A673 (cell line): ENCODE measurements around the gene MDFIC. TPM values are rescaled to one million over a fixed set of nuclear protein-coding genes. Genes with fewer than 3 reads are reported as not detected.
A peak's percentile ranks its signal among the peaks of the same experiment; 100 is the strongest.

Source experiments
- BruUV-seq: library from RNA; stranded (reverse); fragments of 400-500 nt; replicated peaks from 2 replicates; lab custom pipeline; 2021; lab: Mats Ljungman, UMichigan
- CTCF ChIA-PET: fragments of 300-600 bp; sonication (Branson Sonifier 250); formaldehyde crosslinking; loops from one replicate; lab custom pipeline; 2022; ENCODE audit warnings: antibody characterized with exemption; lab: Charles Lee
- POLR2A ChIA-PET: fragments of 300-600 bp; sonication (Branson Sonifier 250); formaldehyde crosslinking; loops from one replicate; lab custom pipeline; 2022; ENCODE audit warnings: antibody characterized with exemption; ENCODE audit not compliant: low non-redundant PET; lab: Charles Lee
- DNase-seq: peaks from one replicate; pipeline ENCODE4 v3.0.0-alpha.2; 2015; ENCODE audit warnings: low spot score
- H3K27ac ChIP-seq: fragments of 200-600 bp; sonication (generic); 2 replicates; pipeline ENCODE4 v1.5.1; 2016; ENCODE audit warnings: mixed run types, low read depth, mild to moderate bottlenecking, mixed read lengths, antibody characterized with exemption, low read length; ENCODE audit not compliant: poor library complexity, severe bottlenecking
- H3K27me3 ChIP-seq: fragments of 200-600 bp; sonication (generic); replicated peaks from 2 replicates; pipeline ENCODE4 v1.6.1; 2017; ENCODE audit warnings: mixed run types, low read depth, mild to moderate bottlenecking, mixed read lengths, antibody characterized with exemption, low read length; ENCODE audit not compliant: insufficient read depth, poor library complexity
- H3K36me3 ChIP-seq: fragments of 200-600 bp; sonication (generic); 2 replicates; pipeline ENCODE4 v1.6.1; 2016; ENCODE audit warnings: mixed run types, mild to moderate bottlenecking, mixed read lengths, antibody characterized with exemption, low read length; ENCODE audit not compliant: insufficient read depth, poor library complexity, severe bottlenecking
- H3K4me1 ChIP-seq: fragments of 200-600 bp; sonication (generic); 2 replicates; pipeline ENCODE4 v1.6.1; 2017; ENCODE audit warnings: mixed run types, mild to moderate bottlenecking, mixed read lengths, antibody characterized with exemption, low read length; ENCODE audit not compliant: insufficient read depth, poor library complexity, severe bottlenecking
- H3K4me3 ChIP-seq: fragments of 200-600 bp; sonication (generic); 2 replicates; pipeline ENCODE4 v1.5.1; 2016; ENCODE audit warnings: low read depth, mixed run types, mild to moderate bottlenecking, mixed read lengths, low read length; ENCODE audit not compliant: poor library complexity, severe bottlenecking
- H3K9me3 ChIP-seq: fragments of 200-600 bp; sonication (generic); 2 replicates; pipeline ENCODE4 v1.6.1; 2016; ENCODE audit warnings: mixed run types, low read depth, mild to moderate bottlenecking, mixed read lengths, antibody characterized with exemption, low read length; ENCODE audit not compliant: poor library complexity, severe bottlenecking
- CTCF ChIP-seq: fragments of 300-800, 200-600 bp; sonication (generic); conservative IDR thresholded peaks from 2 replicates; pipeline ENCODE4 v1.5.1; 2017; ENCODE audit warnings: low read depth, mild to moderate bottlenecking, antibody characterized with exemption, low read length, moderate library complexity, mixed read lengths
- EZH2 ChIP-seq: fragments of 200-600 bp; sonication (generic); IDR thresholded peaks from 2 replicates; pipeline ENCODE4 v1.6.1; 2017; ENCODE audit warnings: borderline replicate concordance, low read depth, mild to moderate bottlenecking, mixed read lengths, antibody characterized with exemption, low read length; ENCODE audit not compliant: poor library complexity, severe bottlenecking
- intact Hi-C: fragments of 100-400 bp; cut with micrococcal nuclease; formaldehyde crosslinking; loops from one replicate; pipeline ENCODE4 v1.10.0; 2022; ENCODE audit not compliant: unreplicated experiment
- total RNA-seq: library from RNA; stranded (reverse); gene quantifications from 2 replicates; pipeline ENCODE4 v1.2.3, GENCODE V29; 2021

Gene MDFIC
- total RNA-seq, 1 experiment from 2014 or later, result 32.6 TPM

GRCh38 chr7:114921631-114922025, 266 bp upstream of the MDFIC start:
- H3K36me3 ChIP-seq, result no peaks in the 10 kb centered on the region
- no peaks in the 10 kb centered on the region for H3K9me3 ChIP-seq
- no peak for TF ChIP-seq CTCF
- TF ChIP-seq EZH2, result no peak
- peaks cover 18% of the 10 kb centered on the region for H3K4me1 ChIP-seq
- H3K27me3 ChIP-seq, result no peaks in the 10 kb centered on the region
- H3K4me3 ChIP-seq, result peak overlapping the region; percentile 78
- no TSS peak for BruUV-seq
- CTCF ChIA-PET, result no interaction called here
- POLR2A ChIA-PET, result interaction anchor here (0.6 kb wide), 1 partner anchor 1314 kb away, joined by 3 read pairs; no protein-coding TSS in a partner anchor
- intact Hi-C loops, result no loop called here
- H3K27ac ChIP-seq, result no peak overlapping the region
- DNase-seq, result no peak

- TF ChIP-seq CTCF (no peak), EZH2 (no peak)
- POLR2A ChIA-PET, result no interaction called here
- Histone ChIP-seq H3K9me3 (no peaks in the 10 kb centered on the region), H3K36me3 (no peaks in the 10 kb centered on the region), H3K27ac (peak overlapping the region; percentile 77), H3K4me3 (peak overlapping the region; percentile 78), H3K4me1 (peaks cover 28% of the 10 kb centered on the region), H3K27me3 (no peaks in the 10 kb centered on the region)
- no TSS peak for BruUV-seq
- peak; percentile 78 for DNase-seq
- intact Hi-C loops, result no loop called here
- CTCF ChIA-PET, result no interaction called here
Measured at GRCh38 chr7:114922652-114923402, 933 bp downstream of the MDFIC start.

GRCh38 chr7:114923403-114923713, 1.5 kb downstream of the MDFIC start:
- no peaks in the 10 kb centered on the region for H3K27me3 ChIP-seq
- peak overlapping the region; percentile 77 for H3K27ac ChIP-seq
- H3K9me3 ChIP-seq, result no peaks in the 10 kb centered on the region
- intact Hi-C loops, result no loop called here
- H3K4me3 ChIP-seq, result peak overlapping the region; percentile 78
- no peak for DNase-seq
- TF ChIP-seq EZH2 (no peak), CTCF (no peak)
- ChIA-PET POLR2A (no interaction called here), CTCF (no interaction called here)
- BruUV-seq, result no TSS peak
- H3K4me1 ChIP-seq, result peaks cover 33% of the 10 kb centered on the region
- no peaks in the 10 kb centered on the region for H3K36me3 ChIP-seq
